HG02973 (cell line): ENCODE data around the gene ZNF684.
"Not testable (repeated sequence)": the region's sequence is repeated elsewhere in the genome, so short reads cannot be mapped to it uniquely, and the experiment has no call there.

Experiments
- ATAC-seq: cut with Tn5 transposase; IDR thresholded peaks from one replicate; pipeline ENCODE4 v1.9.1; 2021; ENCODE audit warnings: moderate library complexity; ENCODE audit not compliant: unreplicated experiment

ZNF684 gene

DNA sequence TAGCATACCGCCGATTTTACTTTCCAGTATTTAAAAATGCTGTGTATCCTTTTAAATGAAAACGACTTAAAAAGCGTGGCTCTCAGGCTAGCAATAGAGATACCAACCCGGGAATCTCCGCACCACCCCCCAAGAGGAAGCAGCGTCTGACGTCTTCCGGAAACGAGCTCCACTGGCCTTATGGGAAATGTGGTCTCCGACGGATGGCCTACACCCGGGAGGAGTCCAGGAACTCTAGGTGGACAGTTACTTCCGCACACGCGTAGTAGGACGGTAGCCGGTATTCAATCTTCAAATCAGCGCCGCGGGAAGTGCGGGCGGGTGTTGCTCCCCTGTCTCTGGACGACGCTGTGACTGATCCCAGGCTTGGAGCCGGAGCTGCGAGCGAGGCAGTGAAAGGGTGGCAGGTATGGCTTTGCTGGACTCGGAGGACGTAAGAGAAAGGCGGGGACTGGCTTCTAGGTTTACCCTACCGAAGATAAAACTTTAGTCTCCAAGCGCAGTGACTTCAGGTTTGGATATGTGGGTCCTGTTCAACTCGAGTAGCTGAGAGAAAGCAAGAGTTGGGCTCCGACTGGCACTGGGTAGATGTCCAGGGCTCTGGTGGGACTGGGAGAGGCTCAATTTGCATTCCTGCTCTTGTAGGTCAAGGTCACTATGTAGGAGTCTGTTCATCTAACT, at the start of gene ZNF684:
Gene ZNF684 (plus strand): TSS at position 257 of the 681 bp plus-strand sequence. CDS start 1,530 bp downstream, outside the sequence.
- peak; percentile 89 for ATAC-seq

DNA sequence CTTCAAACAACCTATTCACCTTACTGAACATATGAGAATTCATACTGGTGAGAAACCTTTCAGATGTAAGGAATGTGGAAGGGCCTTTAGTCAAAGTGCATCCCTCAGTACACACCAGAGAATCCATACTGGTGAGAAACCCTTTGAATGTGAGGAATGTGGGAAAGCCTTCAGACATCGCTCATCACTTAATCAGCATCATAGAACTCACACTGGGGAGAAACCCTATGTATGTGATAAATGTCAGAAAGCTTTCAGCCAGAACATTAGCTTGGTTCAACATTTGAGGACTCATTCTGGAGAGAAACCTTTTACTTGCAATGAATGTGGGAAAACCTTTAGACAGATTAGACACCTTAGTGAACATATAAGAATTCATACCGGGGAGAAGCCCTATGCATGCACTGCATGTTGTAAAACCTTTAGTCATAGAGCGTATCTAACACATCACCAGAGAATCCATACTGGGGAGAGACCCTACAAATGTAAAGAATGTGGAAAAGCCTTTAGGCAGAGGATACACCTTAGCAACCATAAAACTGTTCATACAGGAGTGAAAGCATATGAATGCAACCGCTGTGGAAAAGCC, 36.0 kb upstream of the ZNF684 start:
- no peak for ATAC-seq

DNA sequence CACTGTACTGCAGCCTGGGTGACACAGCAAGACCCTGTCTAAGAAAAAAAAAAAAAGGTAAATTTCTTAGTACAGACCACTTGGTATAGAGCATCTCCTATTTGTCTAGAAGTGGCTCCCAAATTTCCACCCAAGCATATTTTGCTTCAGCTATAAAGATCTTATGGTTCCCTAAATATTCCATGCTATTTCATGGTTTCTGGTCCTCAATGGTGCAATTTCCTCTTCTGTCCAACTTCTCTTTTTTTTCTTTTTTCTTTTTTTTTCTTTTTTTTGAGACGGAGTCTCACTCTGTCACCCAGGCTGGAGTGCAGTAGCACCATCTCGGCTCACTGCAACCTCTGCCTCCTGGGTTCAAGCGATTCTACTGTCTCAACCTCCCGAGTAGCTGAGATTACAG, 28.8 kb upstream of the ZNF684 start:
- not testable (repeated sequence) for ATAC-seq

DNA sequence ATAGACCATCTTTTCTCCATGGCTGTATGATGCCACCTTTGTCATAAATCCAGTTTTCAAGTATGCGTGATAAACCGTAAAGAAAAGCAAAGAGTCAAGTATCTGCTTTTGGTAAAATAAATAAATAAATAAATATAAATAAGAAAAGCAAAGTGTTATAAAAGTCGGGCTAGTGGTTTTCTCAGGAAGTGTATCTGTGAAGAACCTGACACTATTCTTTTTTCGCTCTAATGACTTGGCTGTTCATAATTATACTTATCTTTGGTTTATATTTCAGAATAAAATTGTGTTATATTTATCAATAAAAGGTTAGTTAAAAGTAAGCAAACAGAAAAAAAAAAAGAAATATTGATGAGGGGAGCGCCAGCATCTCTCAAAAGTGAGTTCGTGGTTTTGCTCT, 23.5 kb upstream of the ZNF684 start:
- ATAC-seq = no peak

DNA sequence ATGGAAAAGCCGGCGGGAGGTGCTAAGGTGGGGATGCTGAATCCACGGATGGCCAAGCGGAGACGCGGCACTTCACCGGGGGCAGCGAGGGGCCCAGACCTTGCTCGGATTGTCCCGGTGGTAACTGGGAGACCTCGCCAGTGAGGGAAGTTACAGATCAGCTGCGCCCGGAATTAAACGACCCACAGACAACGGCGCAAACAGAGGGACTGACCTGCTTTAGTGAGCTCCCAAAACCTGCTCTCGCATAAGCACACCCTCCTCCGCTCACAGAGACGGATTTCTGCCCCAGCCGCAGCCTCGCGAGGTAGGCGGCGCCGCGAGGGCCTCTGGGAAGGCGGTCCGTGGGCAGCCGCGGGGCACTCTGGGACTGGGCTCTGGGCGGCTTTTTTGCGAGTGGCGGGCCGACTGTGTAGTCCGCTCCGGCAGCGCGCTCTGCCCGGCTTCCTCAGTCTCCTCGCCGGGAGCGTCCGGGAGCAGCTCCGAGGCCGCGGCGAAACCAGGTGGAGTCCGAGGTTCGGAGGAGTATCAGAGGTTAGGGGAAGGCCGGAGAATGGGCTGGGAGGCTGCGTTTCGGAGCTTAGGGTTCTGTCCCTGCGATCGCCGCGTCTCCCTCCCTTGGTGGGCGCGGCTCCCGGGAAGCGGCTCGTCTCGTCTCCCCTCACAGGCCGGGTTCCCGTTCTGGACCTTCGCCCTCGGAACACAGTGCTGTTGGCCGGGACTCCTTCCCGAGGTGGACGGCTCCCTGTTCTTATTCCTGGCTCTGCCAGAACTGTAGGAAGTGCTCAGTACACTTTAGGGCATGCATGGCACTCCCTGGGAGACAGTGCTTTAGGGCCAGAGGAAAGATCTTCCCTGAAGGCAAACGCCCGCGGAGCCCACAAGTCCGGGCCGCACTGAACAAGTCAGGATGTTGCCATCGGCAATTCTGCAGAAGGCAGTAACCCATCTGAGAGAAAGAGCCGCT, 22.8 kb upstream of the ZNF684 start, which contains the start of gene EXO5:
Gene EXO5 (plus strand): TSS at position 393 of the 967 bp plus-strand sequence. CDS start 5,778 bp downstream, outside the sequence.
- ATAC-seq = peak; percentile 82

DNA sequence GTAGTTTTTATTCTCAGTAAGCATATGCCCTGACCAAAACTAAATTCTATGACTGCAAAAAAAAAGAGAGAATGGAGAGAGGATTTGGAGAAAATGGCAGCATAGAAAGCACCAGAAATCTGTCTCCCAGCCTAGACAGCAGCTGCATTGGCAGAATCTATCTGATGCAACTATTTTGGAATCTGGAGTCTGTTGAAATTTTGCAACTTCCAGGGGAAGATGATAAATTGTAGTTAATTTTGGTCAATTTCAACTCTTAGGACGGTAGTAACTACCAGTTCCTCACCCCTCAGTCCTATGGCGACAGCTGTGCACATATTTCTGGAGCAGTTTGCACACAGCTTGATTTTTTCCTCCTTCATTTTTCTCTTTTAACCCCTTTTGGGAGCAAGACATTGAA, 11.9 kb upstream of the ZNF684 start:
- no peak for ATAC-seq

DNA sequence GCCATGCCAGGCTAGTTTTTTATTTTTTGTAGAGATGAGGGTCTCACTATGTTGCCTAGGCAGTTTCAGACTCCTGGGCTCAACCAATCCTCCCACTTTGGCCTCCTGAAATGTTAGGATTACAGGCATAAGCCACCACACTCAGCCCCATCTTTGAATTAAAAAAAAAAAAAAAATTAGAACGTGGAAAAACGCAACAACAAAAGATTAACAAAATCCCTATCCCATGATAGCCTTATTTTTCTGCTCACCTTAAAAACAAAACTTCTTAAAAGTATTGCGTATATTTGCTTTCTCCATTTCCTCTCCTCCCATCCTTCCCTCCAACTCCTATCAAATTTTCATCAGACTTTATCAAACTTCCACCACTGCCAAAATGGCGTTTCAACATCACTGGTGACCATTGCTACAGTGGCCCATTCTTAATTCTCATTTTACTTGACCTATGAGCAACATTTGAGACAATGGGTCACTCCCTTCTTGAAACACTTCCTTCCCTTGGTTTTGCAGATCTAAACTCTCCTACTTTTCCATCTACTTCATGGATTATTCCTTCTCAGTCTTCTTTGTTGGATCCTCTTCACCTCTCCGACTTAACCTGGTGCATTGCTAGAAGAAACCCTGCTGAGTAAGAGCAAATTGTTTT, 579 bp upstream of the ZNF684 start:
- no peak for ATAC-seq

DNA sequence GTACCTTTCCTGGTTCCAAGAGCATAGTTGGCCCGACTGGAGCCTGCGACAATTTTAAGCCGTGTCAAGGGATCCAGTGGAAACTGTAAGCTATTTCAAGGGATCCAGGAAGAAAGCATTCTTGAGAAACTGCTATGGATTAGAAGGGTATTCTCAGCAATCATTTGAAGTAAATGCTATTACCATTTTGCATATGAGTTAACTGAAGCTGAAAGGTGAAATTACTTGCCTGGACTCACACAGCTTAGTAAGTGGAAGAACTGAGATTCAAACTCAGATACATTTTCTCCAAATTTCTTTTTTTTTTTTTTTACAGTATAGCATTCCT, 589 bp downstream of the ZNF684 start:
- ATAC-seq = no peak

DNA sequence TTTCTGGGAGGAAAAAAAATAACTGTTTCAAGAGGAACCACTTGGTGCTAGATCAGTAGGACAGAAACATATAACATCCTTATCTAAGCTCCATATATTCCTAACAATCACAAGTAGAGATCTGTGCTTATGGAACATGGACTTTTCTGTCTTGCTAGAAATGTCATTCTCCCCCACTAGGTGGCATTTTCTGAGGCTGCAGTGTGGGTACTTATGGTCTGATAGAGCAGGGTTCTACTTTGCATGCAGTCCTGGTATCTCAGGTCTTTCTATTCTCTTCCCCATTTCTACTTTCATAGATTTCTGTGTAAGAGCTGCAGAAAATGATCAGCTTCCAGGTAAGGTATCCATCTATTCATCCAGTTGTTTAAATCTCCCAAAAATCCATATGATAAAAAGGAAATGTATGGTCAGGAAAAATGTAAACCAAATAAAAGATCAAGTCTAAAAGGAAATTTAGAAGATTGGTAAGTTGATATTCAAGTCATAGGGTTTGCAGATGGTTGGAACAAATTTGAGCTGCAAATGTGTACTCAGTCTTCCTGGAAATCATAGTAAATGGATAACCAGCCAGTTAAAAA, 1.5 kb downstream of the ZNF684 start:
- ATAC-seq = no peak

DNA sequence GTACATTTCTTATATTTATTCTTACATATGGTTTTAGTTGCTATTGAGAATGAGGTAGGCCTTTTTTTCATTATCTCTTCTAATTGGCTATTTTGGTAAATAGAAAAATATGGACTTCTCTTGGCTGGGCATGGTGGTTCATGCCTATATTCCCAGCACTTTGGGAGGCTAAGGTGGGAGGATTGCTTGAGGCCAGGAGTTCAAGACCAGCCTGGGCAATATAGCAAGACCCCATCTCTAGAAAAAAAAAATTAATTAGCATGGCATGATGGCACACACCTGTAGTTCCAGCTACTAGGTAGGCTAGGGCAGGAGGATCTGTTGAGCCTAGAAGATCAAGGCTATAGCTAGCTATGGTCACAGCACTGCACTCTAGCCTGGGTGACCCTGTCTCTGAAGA, 3.2 kb downstream of the ZNF684 start:
- ATAC-seq = no peak

DNA sequence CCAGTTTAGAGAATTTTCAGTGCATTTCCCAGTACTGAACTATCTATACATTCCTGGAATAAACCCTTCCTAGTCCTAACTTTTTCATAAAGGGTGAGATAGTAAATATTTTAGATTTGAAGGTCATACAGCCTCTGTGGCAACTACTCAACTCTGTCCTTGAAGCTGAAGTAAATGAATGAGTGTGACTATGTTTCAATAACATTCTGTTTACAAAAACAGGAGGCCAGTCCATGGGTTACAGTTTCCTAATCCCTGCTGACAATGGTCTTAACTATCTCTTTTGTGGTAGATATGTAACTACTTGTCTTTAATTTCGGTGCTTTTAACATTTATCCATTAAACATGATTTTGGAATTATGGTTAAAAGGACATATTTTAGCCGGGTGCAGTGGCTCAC, 4.3 kb downstream of the ZNF684 start:
- no peak for ATAC-seq

DNA sequence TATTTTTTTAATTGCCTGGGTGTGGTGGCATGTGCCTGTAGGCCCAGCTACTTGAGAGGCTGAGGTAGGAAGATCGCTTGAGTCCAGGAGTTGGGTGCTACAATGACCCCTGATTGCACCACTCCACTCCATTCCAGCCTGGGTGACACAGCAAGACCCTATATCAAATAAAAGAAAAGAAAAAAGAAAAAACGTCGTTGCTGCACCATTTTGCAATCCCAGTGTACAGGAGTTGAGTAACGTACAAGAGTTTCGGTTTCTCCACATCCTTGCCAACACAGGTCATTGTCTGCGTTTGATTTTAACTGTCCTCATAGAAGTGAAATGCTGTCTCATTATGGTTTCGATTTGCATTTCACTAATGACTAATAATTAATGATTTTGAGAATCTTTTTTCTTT, 7.9 kb downstream of the ZNF684 start:
- ATAC-seq = no peak

DNA sequence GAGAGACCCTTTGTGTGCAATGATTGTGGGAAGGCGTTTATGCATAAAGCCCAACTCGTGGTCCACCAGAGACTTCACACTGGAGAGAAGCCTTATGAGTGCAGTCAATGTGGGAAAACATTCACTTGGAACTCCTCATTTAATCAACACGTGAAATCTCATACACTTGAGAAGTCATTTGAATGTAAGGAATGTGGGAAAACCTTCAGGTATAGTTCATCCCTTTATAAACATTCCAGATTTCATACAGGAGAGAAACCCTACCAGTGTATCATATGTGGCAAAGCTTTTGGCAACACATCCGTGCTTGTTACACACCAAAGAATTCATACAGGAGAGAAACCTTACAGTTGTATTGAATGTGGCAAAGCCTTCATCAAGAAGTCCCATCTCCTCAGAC, 15.5 kb downstream of the ZNF684 start:
- ATAC-seq = no peak

DNA sequence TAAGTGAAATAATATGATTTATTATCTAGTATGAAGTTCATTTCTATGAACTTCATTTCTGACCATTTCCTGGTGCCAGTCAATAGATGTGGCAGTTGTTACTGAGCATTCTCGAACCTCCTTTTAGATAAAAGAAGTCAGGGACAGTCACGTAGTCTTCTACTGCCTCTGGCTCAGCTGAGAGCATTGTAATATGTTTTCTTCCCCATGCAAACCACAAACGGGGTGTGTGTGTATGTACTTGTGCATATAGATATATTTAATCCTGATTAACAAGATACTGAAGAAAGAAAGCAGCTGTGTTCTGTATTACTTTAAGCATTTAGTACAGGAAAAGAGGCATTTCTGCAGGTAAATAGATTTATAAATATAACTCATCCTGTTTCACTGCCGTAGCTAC, 21.6 kb downstream of the ZNF684 start:
- no peak for ATAC-seq

DNA sequence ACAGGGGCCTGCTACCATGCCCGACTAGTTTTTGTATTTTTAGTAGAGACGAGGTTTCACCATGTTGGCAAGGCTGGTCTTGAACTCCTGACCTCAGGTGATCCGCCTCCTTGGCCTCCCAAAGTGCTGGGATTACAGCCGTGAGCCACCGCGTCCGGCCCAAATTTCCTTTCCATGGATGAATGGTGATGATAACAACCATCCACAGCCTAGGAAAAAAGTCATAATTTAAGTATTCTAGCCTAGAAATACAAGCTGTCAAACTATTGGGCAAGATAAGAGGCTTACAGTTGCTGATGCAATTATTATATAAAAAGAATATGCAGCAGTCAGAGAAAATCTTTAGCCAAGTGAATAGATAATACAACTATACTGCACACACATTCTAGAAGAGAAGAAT, 23.4 kb downstream of the ZNF684 start:
- not testable (repeated sequence) for ATAC-seq

DNA sequence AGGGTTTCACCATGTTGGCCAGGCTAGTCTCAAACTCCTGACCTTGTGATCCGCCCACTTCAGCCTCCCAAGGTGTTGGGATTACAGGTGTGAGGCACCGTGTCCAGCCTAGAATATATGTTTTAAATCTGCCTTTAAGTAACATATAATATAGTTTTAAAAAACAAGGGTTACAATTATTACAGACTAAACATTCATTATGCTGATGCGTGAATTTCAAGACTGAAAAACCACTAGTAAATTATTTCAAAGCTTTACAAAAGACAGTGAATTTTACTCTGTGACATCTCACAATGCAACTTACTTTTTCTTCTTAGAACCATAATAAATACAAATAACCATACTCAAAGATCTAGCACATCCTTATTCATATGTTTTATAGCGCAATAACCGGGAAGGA, 24.7 kb downstream of the ZNF684 start:
- no peak for ATAC-seq

DNA sequence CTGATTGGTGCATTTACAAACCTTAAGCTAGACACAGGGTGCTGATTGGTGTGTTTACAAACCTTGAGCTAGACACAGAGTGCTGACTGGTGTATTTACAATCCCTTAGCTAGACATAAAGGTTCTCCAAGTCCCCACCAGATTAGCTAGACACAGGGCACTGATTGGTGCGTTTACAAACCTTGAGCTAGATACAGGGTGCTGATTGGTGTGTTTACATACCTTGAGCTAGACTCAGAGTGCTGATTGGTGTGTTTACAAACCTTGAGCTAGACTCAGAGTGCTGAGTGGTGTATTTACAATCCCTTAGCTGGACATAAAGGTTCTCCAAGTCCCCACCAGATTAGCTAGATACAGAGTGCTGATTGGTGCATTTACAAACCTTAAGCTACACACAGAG, 26.8 kb downstream of the ZNF684 start:
- ATAC-seq = not testable (repeated sequence)

DNA sequence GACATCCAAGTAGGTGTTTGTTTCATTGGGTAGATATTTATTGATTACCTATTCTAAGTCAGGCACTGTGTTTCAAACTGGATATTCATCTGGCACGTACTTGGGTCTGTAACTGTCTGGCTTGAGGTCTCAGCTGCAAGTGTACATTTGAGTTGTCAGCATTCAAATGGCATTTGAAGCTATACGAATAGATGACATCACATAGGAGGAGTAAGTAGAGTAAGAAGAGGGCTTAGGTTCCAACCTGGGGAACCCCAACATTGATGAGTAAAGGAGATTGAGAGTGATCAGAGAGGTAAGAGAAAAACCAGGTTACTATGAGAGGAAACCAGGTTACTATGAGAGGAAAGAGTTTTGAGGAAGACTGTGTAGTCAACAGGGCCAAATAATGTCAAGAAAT, 30.7 kb downstream of the ZNF684 start:
- ATAC-seq = no peak

DNA sequence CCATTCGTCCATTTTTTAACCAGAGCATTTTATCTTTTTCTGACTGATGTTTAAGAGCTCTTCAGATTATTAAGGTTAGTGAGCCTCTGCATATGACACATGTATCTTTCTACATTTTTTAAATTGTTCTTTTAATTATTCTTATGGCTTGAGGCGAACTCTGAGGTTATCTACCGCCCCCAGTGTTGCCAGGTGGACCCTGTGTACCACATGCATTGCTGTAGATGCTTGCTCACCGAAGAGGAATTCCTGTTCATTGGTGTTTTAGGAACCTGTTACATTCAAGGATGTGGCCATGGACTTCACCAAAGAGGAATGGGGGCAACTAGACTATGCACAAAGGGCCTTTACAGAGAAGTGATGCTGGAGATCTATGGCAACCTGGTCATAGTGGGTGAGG, 31.8 kb downstream of the ZNF684 start:
- no peak for ATAC-seq

DNA sequence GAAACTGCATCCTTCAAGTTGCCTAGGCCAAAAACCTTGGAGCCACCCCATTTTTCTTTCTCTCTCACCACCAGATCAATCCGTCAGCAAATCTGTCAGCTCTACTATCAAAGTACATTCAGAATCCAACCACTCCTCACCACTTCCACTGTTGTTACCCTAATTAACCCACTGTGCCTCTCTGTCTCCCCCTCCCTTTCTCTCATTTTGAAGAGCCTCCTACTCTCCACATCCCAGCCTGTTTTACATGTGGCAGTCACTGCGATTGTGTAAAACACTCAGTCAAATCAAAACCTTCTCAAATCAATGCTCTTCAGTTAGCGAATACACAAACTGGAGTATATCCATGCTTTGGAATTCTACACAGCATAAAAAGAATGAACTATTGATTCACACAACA, 33.1 kb downstream of the ZNF684 start:
- no peak for ATAC-seq

DNA sequence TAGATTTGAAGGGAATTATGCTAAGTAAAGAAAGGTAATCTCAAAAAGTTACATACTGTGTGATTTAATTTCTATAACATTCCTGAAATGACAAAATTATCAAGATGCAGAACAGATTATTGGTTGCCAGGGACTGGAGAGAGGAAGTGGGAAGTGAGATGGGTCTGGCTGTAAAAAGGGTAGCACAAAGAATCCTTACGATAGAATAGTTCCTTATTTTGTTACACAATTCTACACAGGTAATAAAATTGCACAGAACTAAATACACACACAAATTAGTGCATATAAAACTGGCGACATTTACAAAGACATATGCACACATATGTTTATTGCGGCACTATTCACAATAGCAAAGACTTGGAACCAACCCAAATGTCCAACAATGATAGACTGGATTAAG, 33.5 kb downstream of the ZNF684 start:
- no peak for ATAC-seq
